K562 (cell line): ENCODE measurements around the gene OARD1. TPM values are rescaled to one million over a fixed set of nuclear protein-coding genes. Genes with fewer than 3 reads are reported as not detected.

Experiments used
- ATF6 ChIP-seq: sonication (generic); formaldehyde crosslinking; IDR thresholded peaks from 2 replicates; pipeline ENCODE4 v1.4.0; 2020; ENCODE audit warnings: mild to moderate bottlenecking, missing genetic modification reagents
- CEBPG ChIP-seq, 3 experiments: fragments of 200-800 bp in 1 of 3; sonication (Bioruptor generic) in 1 of 3; sonication (generic) in 1 of 3; formaldehyde crosslinking in 1 of 3; IDR thresholded peaks in 2 of 3; conservative IDR thresholded peaks in 1 of 3; 2 replicates each; pipeline versions ENCODE4 v1.6.1 to v1.8.0; 2016 to 2022; ENCODE audit warnings: missing compliant biosample characterization in 2 of 3, missing genetic modification characterization in 2 of 3, mild to moderate bottlenecking in 1 of 3, missing genetic modification reagents in 1 of 3
- GATAD2B ChIP-seq: fragments of 450-650 bp; IDR thresholded peaks from 2 replicates; pipeline ENCODE4 v1.6.1; 2017; ENCODE audit warnings: mild to moderate bottlenecking, borderline replicate concordance
- PTTG1 ChIP-seq: fragments of 450-650 bp; IDR thresholded peaks from 2 replicates; pipeline ENCODE4 v1.6.1; 2016; ENCODE audit warnings: low read depth, mild to moderate bottlenecking, missing genetic modification characterization, missing compliant biosample characterization
- ZBTB1 ChIP-seq: sonication (generic); formaldehyde crosslinking; IDR thresholded peaks from 2 replicates; pipeline ENCODE4 v1.8.1; 2023; ENCODE audit warnings: missing genetic modification reagents, low read depth, mild to moderate bottlenecking, borderline replicate concordance
- ZHX1 ChIP-seq: fragments of 150-350 bp; conservative IDR thresholded peaks from 2 replicates; pipeline ENCODE4 v1.6.1; 2014; ENCODE audit warnings: low read length
- ZNF3 ChIP-seq: fragments of 250-450 bp; sonication (Bioruptor Pico); IDR thresholded peaks from 2 replicates; pipeline ENCODE4 v1.5.0; 2021; ENCODE audit warnings: mild to moderate bottlenecking, moderate library complexity
- polyA plus RNA-seq, 8 experiments: library from polyadenylated mRNA; depleted of rRNA in 4 of 8; stranded (reverse) in 5 of 8; unstranded in 3 of 8; fragments of >200 nt; fragmentation: Nextera tagmentation in 2 of 8; fragmentation: Illumina TruSeq in 1 of 8; extraction: Ambion mirVana in 2 of 8; extraction: Trizol in 1 of 8; gene quantifications; 2 replicates each; pipeline versions ENCODE4 v1.2.1 to v1.2.3, GENCODE V29; 2011 to 2014; ENCODE audit warnings: inconsistent platforms in 1 of 8, missing spikeins in 1 of 8
- total RNA-seq, 7 experiments: library from RNA; depleted of rRNA in 6 of 7; stranded (reverse); fragments of >200 nt in 6 of 7; fragmentation: Illumina TruSeq in 2 of 7; extraction: Trizol in 2 of 7; gene quantifications; 2 replicates each; pipeline versions ENCODE4 v1.2.1 to v1.2.3, GENCODE V29; 2011 to 2021; ENCODE audit warnings: low replicate concordance in 1 of 7
- TF ChIP-seq, protein P1 (sequence below): fragments of 250-450 bp; sonication (Bioruptor Pico); IDR thresholded peaks from 2 replicates; pipeline ENCODE4 v1.5.0; 2021; ENCODE audit warnings: mild to moderate bottlenecking, borderline replicate concordance
- TF ChIP-seq, protein P2 (sequence below), 2 experiments: fragments of 450-650 bp; formaldehyde crosslinking in 1 of 2; IDR thresholded peaks; 2 replicates each; pipeline versions ENCODE4 v1.4.0 to v1.6.1; 2014 to 2020; ENCODE audit warnings: mild to moderate bottlenecking in 2 of 2, borderline replicate concordance in 1 of 2, low read depth in 1 of 2

The OARD1 gene
- total and polyA plus RNA-seq, 9 of the 15 experiments (the other 6 are each of a cell fraction or from before 2014, with no cell fraction given) = 43.4 to 88.3 (median 61.1) TPM

DNA sequence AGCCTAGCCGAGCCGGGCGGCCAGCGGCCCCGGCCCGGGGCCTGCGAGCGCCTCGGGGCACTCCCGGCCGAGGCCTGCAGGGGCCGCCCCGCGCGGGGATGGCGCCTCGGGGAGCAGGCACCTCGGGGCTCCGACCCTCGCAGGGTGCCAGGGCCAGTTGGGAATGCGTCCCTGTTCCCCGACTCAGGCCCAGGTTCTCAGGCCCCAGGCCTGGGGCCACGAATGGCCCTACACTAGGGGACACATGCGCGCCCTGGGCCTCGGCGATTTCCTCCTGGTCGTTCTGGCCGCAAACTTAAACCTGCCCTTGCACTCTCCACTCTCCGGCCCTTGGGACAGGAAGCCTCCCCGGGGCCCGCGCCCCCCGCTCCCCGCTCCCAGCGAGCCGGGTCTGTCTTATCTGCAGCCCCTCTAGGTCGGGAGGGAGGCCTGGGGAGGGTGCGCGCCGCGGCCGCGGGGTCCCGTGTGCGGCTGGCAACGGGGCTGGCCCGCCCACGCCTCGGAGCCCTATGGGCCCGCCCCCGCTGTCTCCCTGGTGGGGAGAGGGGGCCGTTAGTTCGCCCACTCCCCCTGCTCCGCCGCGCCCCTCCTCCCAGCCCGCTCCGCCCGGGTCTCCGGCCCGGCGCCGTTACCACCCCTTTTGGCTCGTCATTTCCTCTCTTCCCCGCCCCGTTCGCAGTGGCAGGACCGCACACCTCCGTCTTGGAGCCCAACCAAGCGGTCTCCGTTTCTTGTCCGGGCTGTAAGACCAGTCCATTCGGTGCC, 1.2 kb upstream of the OARD1 start (continued):
- TF ChIP-seq, protein P1, sequence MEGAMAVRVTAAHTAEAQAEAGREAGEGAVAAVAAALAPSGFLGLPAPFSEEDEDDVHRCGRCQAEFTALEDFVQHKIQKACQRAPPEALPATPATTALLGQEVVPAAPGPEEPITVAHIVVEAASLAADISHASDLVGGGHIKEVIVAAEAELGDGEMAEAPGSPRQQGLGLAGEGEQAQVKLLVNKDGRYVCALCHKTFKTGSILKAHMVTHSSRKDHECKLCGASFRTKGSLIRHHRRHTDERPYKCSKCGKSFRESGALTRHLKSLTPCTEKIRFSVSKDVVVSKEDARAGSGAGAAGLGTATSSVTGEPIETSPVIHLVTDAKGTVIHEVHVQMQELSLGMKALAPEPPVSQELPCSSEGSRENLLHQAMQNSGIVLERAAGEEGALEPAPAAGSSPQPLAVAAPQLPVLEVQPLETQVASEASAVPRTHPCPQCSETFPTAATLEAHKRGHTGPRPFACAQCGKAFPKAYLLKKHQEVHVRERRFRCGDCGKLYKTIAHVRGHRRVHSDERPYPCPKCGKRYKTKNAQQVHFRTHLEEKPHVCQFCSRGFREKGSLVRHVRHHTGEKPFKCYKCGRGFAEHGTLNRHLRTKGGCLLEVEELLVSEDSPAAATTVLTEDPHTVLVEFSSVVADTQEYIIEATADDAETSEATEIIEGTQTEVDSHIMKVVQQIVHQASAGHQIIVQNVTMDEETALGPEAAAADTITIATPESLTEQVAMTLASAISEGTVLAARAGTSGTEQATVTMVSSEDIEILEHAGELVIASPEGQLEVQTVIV (CRISPR knock-in tag) = peak; percentile 64; the same call in 1 of the 2 replicates
- TF ChIP-seq ZBTB1 (0 out of 2 replicates have a peak, but pooled peaks have one; percentile 11), GATAD2B (peak; percentile 59), CEBPG (CRISPR knock-in tag; IDR thresholded peaks at IDR 0.05) (no peak), CEBPG (tag; conservative IDR thresholded peaks at IDR 0.05 in 1 of 2, IDR thresholded peaks at IDR 0.05 in 1 of 2) (no peak), ZHX1 (no peak), ZNF3 (CRISPR knock-in tag) (no peak), PTTG1 (tag) (no peak), ATF6 (no peak)
- TF ChIP-seq, protein P2, sequence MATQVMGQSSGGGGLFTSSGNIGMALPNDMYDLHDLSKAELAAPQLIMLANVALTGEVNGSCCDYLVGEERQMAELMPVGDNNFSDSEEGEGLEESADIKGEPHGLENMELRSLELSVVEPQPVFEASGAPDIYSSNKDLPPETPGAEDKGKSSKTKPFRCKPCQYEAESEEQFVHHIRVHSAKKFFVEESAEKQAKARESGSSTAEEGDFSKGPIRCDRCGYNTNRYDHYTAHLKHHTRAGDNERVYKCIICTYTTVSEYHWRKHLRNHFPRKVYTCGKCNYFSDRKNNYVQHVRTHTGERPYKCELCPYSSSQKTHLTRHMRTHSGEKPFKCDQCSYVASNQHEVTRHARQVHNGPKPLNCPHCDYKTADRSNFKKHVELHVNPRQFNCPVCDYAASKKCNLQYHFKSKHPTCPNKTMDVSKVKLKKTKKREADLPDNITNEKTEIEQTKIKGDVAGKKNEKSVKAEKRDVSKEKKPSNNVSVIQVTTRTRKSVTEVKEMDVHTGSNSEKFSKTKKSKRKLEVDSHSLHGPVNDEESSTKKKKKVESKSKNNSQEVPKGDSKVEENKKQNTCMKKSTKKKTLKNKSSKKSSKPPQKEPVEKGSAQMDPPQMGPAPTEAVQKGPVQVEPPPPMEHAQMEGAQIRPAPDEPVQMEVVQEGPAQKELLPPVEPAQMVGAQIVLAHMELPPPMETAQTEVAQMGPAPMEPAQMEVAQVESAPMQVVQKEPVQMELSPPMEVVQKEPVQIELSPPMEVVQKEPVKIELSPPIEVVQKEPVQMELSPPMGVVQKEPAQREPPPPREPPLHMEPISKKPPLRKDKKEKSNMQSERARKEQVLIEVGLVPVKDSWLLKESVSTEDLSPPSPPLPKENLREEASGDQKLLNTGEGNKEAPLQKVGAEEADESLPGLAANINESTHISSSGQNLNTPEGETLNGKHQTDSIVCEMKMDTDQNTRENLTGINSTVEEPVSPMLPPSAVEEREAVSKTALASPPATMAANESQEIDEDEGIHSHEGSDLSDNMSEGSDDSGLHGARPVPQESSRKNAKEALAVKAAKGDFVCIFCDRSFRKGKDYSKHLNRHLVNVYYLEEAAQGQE (IDR thresholded peaks at IDR 0.05; ENCODE audit: borderline replicate concordance) = peak; percentile 12; the same call in 1 of the 2 replicates
- TF ChIP-seq, protein P2 (CRISPR knock-in tag; IDR thresholded peaks at IDR 0.05; ENCODE audit: low read depth) = peak; percentile 53; the same call in 1 of the 2 replicates
